ENCODE data around the gene ACOX3. TPM values are rescaled to one million over a fixed set of nuclear protein-coding genes. Genes with fewer than 3 reads are reported as not detected.

The ACOX3 gene
- total RNA-seq, 1 experiment from 2014 or later: 11.0 TPM

DNA sequence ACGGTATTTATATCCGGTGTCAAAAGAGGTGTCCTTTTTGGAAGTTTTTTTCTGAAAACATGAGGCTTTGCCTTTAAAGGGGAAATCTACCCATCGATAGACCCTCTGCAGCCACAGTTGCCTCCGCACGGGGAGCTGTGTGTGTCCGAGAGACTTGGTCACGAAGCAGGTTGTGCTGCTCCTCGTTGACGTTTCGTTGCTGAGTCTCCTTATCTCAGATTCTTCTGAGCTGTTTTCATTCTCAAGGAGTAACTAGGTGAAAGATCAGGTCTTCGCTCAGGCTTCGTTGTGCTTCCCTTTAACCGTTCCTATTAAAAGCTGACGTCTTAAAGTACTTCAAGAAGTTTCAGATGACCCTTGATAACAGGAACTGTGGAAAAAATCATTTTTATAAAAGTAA, 23.9 kb upstream of the ACOX3 start:
- no peak for DNase-seq
- H3K9me3 Mint-ChIP-seq (ENCODE audit: low read depth, unreplicated experiment): no peaks in the 10 kb centered on the region
- intact Hi-C loops (cut with micrococcal nuclease; ENCODE audit: unreplicated experiment): loop anchor here (10.0 kb wide), 1 partner anchor 70 kb away; no protein-coding TSS in a partner anchor
- no peaks in the 10 kb centered on the region for H3K4me1 Mint-ChIP-seq (ENCODE audit: low read depth, unreplicated experiment)
- H3K27me3 Mint-ChIP-seq (ENCODE audit: unreplicated experiment): no peaks in the 10 kb centered on the region
- no peak overlapping the region for H3K27ac Mint-ChIP-seq (ENCODE audit: unreplicated experiment)
- no peak overlapping the region for H3K4me3 Mint-ChIP-seq (ENCODE audit: low read depth, unreplicated experiment)
- CTCF ChIA-PET: no interaction called here
- no TSS peak for BruUV-seq (replicated peaks)
- TF ChIP-seq, protein P1, sequence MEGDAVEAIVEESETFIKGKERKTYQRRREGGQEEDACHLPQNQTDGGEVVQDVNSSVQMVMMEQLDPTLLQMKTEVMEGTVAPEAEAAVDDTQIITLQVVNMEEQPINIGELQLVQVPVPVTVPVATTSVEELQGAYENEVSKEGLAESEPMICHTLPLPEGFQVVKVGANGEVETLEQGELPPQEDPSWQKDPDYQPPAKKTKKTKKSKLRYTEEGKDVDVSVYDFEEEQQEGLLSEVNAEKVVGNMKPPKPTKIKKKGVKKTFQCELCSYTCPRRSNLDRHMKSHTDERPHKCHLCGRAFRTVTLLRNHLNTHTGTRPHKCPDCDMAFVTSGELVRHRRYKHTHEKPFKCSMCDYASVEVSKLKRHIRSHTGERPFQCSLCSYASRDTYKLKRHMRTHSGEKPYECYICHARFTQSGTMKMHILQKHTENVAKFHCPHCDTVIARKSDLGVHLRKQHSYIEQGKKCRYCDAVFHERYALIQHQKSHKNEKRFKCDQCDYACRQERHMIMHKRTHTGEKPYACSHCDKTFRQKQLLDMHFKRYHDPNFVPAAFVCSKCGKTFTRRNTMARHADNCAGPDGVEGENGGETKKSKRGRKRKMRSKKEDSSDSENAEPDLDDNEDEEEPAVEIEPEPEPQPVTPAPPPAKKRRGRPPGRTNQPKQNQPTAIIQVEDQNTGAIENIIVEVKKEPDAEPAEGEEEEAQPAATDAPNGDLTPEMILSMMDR (IDR thresholded peaks at IDR 0.05; ENCODE audit: unreplicated experiment): no peak
- H3K36me3 Mint-ChIP-seq (ENCODE audit: insufficient read depth, unreplicated experiment): no peaks in the 10 kb centered on the region

DNA sequence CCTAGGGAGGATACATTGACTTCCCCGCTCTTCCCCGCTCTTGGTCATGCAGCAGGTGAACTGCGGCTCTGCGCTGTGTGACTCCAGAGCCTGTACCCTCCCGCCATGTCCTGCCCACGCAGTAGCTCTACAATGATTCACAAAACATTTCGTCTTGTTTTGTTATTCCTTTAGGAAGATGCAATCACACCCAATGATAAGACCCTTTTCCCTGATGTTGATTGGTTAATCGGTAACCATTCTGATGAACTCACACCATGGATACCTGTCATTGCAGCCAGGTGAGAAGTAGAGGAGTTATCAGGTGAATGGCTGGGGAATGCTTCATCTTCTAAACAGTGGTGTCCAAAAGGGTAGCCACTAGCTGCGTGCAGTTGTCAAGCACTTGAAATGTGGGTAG, 23.3 kb upstream of the ACOX3 start:
- Mint-ChIP-seq H3K27ac (ENCODE audit: unreplicated experiment) (no peak overlapping the region), H3K4me1 (ENCODE audit: low read depth, unreplicated experiment) (no peaks in the 10 kb centered on the region), H3K9me3 (ENCODE audit: low read depth, unreplicated experiment) (no peaks in the 10 kb centered on the region), H3K27me3 (ENCODE audit: unreplicated experiment) (no peaks in the 10 kb centered on the region), H3K4me3 (ENCODE audit: low read depth, unreplicated experiment) (no peak overlapping the region), H3K36me3 (ENCODE audit: insufficient read depth, unreplicated experiment) (no peaks in the 10 kb centered on the region)
- no TSS peak for BruUV-seq (replicated peaks)
- TF ChIP-seq, protein P1 (IDR thresholded peaks at IDR 0.05; ENCODE audit: unreplicated experiment): no peak
- DNase-seq: no peak
- intact Hi-C loops (cut with micrococcal nuclease; ENCODE audit: unreplicated experiment): loop anchor here (10.0 kb wide), 1 partner anchor 71 kb away; no protein-coding TSS in a partner anchor
- CTCF ChIA-PET: no interaction called here

DNA sequence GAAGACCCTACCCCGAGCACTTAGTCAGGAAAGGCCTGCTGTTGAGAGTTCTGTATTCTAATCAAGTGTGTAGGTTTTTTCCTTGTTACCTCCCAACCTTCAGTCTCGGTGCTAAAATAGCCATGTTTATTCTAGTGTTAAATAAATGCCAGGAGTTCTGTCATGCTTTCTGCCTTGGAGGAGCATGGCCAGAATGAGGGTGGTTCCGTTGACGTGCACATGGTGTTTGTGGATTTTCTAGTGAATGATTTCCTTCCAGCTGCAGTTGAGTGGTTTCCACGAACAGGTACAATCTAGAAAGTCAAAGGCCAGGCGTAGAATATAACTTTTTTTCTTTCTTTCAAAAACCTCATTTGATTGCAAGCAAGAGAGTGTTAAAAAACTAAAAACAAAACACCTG, 21.1 kb upstream of the ACOX3 start:
- Mint-ChIP-seq H3K9me3 (ENCODE audit: low read depth, unreplicated experiment) (no peaks in the 10 kb centered on the region), H3K27ac (ENCODE audit: unreplicated experiment) (no peak overlapping the region), H3K4me1 (ENCODE audit: low read depth, unreplicated experiment) (no peaks in the 10 kb centered on the region), H3K36me3 (ENCODE audit: insufficient read depth, unreplicated experiment) (peaks cover 9% of the 10 kb centered on the region), H3K27me3 (ENCODE audit: unreplicated experiment) (no peaks in the 10 kb centered on the region), H3K4me3 (ENCODE audit: low read depth, unreplicated experiment) (no peak overlapping the region)
- TF ChIP-seq, protein P1 (IDR thresholded peaks at IDR 0.05; ENCODE audit: unreplicated experiment): no peak
- no peak for DNase-seq
- no TSS peak for BruUV-seq (replicated peaks)
- CTCF ChIA-PET: no interaction called here
- intact Hi-C loops (cut with micrococcal nuclease; ENCODE audit: unreplicated experiment): loop anchor here (10.0 kb wide), 1 partner anchor 73 kb away; no protein-coding TSS in a partner anchor

DNA sequence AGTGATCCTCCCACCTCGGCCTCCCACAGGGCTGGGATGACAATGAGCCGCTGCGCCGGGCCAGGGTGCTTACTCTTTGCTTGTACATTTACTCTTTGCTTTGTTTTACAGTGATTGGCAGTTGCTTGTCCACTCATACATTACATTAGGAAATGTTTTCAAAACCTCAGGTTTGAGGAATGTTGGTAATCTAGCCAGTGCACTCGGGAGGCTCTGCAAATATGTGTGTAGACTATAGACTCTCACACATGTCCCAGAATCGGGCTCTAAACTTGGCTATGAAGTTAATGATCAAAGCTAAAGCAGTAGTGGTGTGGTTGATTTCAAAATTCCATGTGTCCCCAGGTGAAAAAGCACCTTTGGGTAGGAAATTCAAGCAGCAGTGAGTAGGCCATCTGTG, 20.6 kb upstream of the ACOX3 start:
- intact Hi-C loops (cut with micrococcal nuclease; ENCODE audit: unreplicated experiment): loop anchor here (10.0 kb wide), 1 partner anchor 74 kb away; no protein-coding TSS in a partner anchor
- Mint-ChIP-seq H3K27me3 (ENCODE audit: unreplicated experiment) (no peaks in the 10 kb centered on the region), H3K4me3 (ENCODE audit: low read depth, unreplicated experiment) (no peak overlapping the region), H3K27ac (ENCODE audit: unreplicated experiment) (no peak overlapping the region), H3K9me3 (ENCODE audit: low read depth, unreplicated experiment) (no peaks in the 10 kb centered on the region), H3K4me1 (ENCODE audit: low read depth, unreplicated experiment) (no peaks in the 10 kb centered on the region), H3K36me3 (ENCODE audit: insufficient read depth, unreplicated experiment) (peaks cover 9% of the 10 kb centered on the region)
- CTCF ChIA-PET: no interaction called here
- TF ChIP-seq, protein P1 (IDR thresholded peaks at IDR 0.05; ENCODE audit: unreplicated experiment): no peak
- no TSS peak for BruUV-seq (replicated peaks)
- no peak for DNase-seq
